ENCODE data around the gene ZNF587B. TPM values are rescaled to one million over a fixed set of nuclear protein-coding genes. Genes with fewer than 3 reads are reported as not detected.
A peak's percentile ranks its signal among the peaks of the same experiment; 100 is the strongest.
"Not testable (repeated sequence)": the region's sequence is repeated elsewhere in the genome, so short reads cannot be mapped to it uniquely, and the experiment has no call there.

ZNF587B gene
- polyA plus RNA-seq, 3 donors, result 12.1 to 24.3 (median 18.0) TPM

DNA sequence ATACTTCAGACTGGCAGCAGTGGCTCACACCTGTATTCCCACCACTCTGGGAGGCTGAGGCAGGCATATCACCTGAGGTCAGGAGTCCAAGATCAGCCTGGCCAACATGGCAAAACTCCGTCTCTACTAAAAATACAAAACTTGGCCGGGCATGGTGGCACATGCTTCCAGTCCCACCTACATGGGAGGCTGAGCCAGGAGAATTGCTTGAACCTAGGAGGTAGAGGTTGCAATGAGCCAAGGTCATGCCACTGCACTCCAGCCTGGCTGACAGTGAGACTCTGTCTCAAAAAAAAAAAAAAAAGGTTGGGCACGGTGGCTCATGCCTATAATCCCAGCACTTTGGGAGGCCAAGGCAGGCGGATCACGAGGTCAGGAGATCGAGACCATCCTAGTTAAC lies 39.6 kb downstream of the ZNF587B start:
- DNase-seq, result not testable (repeated sequence)

DNA sequence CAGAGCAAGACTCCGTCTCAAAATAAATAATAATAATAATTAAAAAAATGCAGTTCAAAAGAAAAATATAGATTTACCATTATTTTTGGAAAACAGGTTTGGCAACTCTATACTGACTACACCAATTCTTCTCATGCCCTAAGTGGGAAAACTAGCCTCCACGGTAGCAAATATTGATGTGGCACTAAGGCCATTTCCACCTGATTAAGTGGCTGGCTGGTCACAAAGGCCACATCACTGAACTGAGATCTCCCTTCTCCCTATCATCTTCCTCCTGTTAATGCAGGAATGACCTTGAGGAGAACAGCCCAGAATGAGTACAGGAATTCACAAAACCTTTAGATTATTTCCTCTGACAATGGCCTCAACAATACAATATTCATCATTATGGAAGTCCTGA lies 40.1 kb downstream of the ZNF587B start:
- no peak for DNase-seq

- no peak for DNase-seq
Measured at GRCh38 chr19:57872450-57872849, 42.4 kb downstream of the ZNF587B start.

DNA sequence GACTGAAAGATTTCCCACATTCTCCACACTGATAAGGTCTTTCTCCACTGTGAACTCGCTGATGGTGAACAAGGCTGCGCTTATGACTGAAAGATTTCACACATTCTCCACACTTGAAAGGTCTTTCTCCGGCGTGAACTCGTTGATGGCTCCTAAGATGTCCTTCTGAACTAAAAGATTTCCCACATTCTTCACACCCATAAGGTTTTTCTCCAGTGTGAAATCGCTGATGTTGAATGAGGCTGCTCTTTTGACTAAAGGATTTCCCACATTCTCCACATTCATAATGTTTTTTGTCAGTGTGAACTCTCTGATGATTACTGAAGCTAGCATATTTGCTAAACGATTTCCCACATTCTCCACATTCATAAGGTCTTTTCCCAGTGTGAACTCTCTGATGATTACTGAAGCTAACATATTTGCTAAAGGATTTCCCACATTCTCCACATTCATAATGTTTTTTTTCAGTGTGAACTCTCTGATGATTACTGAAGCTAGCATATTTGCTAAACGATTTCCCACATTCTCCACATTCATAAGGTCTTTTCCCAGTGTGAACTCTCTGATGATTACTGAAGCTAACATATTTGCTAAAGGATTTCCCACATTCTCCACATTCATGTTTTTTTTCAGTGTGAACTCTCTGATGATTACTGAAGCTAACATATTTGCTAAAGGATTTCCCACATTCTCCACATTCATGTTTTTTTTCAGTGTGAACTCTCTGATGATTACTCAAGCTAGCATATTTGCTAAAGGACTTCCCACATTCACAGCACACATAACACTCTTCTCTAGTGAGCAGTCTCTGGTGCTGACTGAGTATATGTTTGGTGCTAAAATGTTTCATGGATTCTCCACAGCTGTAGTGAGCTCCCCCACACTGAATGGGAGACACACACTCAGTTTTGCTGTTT lies 44.0 kb downstream of the ZNF587B start:
- DNase-seq, result not testable (repeated sequence)

DNA sequence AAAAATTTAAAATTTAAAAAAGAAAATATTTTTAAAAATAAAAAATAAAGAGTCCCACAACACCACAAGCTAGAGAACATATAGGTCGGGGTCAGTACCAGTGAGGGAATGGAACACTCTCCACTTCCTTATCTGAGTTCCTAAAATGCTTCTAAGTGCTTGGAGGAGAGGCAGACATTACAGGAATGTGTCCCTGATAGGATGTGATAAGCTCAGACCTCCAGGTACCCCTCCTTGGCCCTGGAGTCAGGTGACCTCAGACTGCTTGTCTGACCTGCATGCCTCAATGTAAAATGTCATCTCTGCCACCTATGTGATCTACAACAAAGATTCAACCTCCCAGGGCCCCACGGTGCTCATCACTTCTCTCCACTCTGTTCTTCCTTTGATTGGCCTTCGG lies 55.9 kb downstream of the ZNF587B start:
- DNase-seq, result no peak

DNA sequence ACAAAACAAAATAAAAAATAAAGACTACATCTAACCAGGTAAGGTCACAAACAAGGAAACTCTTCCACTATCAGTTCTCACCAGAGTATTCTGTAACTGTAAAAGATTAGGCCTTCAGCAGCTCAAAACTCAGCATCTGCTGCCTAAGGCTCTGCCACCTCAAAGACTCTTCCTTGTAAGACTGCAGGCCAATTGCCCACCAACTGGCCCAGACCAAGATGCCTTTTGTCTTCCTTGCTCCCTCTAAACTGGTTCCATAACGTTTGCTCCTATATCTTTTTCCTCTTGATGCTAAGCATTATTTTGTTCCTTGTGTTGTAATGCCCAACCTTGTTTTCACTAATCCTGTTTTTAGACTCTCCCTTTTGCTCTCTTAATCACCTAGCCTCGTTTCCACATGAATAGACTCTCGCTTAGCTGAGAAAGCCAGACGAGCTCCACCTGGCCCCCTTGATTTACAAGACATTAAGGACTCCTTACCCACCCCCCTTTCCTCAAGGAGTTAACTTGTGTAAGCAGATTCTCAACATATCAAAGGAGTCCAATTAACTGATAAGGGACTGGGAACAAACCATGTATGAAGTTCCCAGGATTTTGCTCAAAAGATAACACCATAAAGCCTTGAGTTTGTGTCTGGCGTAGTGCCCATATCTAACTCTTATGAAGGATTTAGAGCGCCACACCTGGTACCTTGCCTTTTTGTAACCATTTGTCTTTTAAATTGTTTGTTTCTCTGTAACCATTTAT lies 57.3 kb downstream of the ZNF587B start:
- DNase-seq, result peak; percentile 52

DNA sequence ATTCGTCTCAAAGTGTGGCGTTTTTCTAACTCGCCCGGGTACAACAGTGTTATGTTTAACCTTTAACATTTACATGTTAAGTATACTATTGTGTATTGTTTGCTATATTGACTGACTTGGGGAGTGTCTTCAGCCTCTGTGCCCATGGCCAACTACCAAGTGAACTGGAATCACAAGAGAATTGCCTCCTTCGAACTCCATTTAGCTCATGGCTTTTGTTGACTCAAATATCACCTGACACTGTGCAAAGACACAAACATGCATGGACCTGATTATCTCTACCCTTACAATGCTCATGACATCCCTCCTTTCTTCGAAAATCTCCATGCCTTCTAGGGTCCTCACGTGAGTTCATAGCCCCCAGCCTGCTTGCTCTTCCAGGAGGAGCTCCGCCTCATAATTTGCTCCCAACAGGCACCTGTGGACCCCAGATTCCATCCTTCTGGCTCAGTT lies 58.0 kb downstream of the ZNF587B start:
- DNase-seq, result no peak

- peak; percentile 89 for DNase-seq
Measured at GRCh38 chr19:57888560-57889231, 58.6 kb downstream of the ZNF587B start, which contains the start of gene ZNF814. TSS of gene ZNF814 (minus strand) at chr19:57889037. CDS start at chr19:57888802, 235 bp downstream.

- DNase-seq, result not testable (repeated sequence)
Measured at GRCh38 chr19:57890706-57891105, 60.6 kb downstream of the ZNF587B start.

Other genes with a start within 250 kb of the ZNF587B start
- 10 to 100 TPM; 19.7 to 21.0 (median 20.8) TPM for gene ZIK1, start 246.2 kb upstream of the ZNF587B start, polyA plus RNA-seq (ENCODE audit: insufficient read length in 3 of 3)
- gene ZNF530, start 230.4 kb upstream of the ZNF587B start, polyA plus RNA-seq (ENCODE audit: insufficient read length in 3 of 3), result 1 to 10 TPM; 4.6 to 7.7 (median 6.7) TPM
- gene ZNF134, start 216.1 kb upstream of the ZNF587B start, polyA plus RNA-seq (ENCODE audit: insufficient read length in 3 of 3), result 10 to 100 TPM; 25.9 to 30.7 (median 27.7) TPM
- 10 to 100 TPM; 29.8 to 52.6 (median 38.6) TPM for gene ZNF211, start 197.1 kb upstream of the ZNF587B start, polyA plus RNA-seq (ENCODE audit: insufficient read length in 3 of 3)
- gene ZSCAN4, start 161.4 kb upstream of the ZNF587B start, polyA plus RNA-seq (ENCODE audit: insufficient read length in 3 of 3), result under 1 TPM in 1 of 3 donors, not detected in 2; 0.24 TPM
- 10 to 100 TPM; 12.3 to 21.4 (median 17.8) TPM for gene ZNF551, start 148.3 kb upstream of the ZNF587B start, polyA plus RNA-seq (ENCODE audit: insufficient read length in 3 of 3)
- gene ZNF154, start 121.1 kb upstream of the ZNF587B start, polyA plus RNA-seq (ENCODE audit: insufficient read length in 3 of 3), result 10 to 100 TPM; 23.9 to 39.4 (median 37.7) TPM
- 10 to 100 TPM; 17.3 to 27.2 (median 20.8) TPM for gene ZNF671, start 102.7 kb upstream of the ZNF587B start, polyA plus RNA-seq (ENCODE audit: insufficient read length in 3 of 3)
- gene ZNF776, start 83.5 kb upstream of the ZNF587B start, polyA plus RNA-seq (ENCODE audit: insufficient read length in 3 of 3), result 10 to 100 TPM; 32.9 to 45.5 (median 40.8) TPM
- 10 to 100 TPM; 17.8 to 33.8 (median 30.4) TPM for gene ZNF586, start 60.6 kb upstream of the ZNF587B start, polyA plus RNA-seq (ENCODE audit: insufficient read length in 3 of 3)
- gene ZNF552, start 15.4 kb upstream of the ZNF587B start, polyA plus RNA-seq (ENCODE audit: insufficient read length in 3 of 3), result 10 to 100 TPM; 13.1 to 31.5 (median 30.4) TPM
- 10 to 100 TPM; 19.4 to 51.0 (median 49.6) TPM for gene ZNF587, start 19.6 kb downstream of the ZNF587B start, polyA plus RNA-seq (ENCODE audit: insufficient read length in 3 of 3)
- gene ZNF814, start 58.7 kb downstream of the ZNF587B start, polyA plus RNA-seq (ENCODE audit: insufficient read length in 3 of 3), result 10 to 100 TPM; 50.7 to 97.4 (median 78.8) TPM
- 10 to 100 TPM; 19.9 to 41.8 (median 40.1) TPM for gene ZNF417, start 86.3 kb downstream of the ZNF587B start, polyA plus RNA-seq (ENCODE audit: insufficient read length in 3 of 3)
- gene ZNF418, start 105.1 kb downstream of the ZNF587B start, polyA plus RNA-seq (ENCODE audit: insufficient read length in 3 of 3), result 10 to 100 TPM; 20.2 to 40.1 (median 30.0) TPM
- gene ZNF256, start 117.4 kb downstream of the ZNF587B start, polyA plus RNA-seq (ENCODE audit: insufficient read length in 3 of 3), result 10 to 100 TPM in 2 of 3 donors, 1 to 10 TPM in 1; 9.0 to 11.2 (median 11.0) TPM
- 1 to 10 TPM in 2 of 3 donors, under 1 TPM in 1; 0.97 to 3.0 (median 2.8) TPM for gene C19orf18, start 144.2 kb downstream of the ZNF587B start, polyA plus RNA-seq (ENCODE audit: insufficient read length in 3 of 3)
- gene ZNF606, start 172.5 kb downstream of the ZNF587B start, polyA plus RNA-seq (ENCODE audit: insufficient read length in 3 of 3), result 10 to 100 TPM; 27.9 to 32.3 (median 31.5) TPM
- 1 to 10 TPM; 6.0 to 8.0 (median 7.8) TPM for gene ZSCAN1, start 203.7 kb downstream of the ZNF587B start, polyA plus RNA-seq (ENCODE audit: insufficient read length in 3 of 3)
- 10 to 100 TPM; 19.9 to 31.6 (median 29.9) TPM for gene ZNF135, start 229.0 kb downstream of the ZNF587B start, polyA plus RNA-seq (ENCODE audit: insufficient read length in 3 of 3)